Dedifferentiated amniotic fluid mesenchymal stem cell (primary cell): ENCODE results near the gene SELENOM.

Source experiments
- DNase-seq: peaks from one replicate; pipeline ENCODE4 v3.0.0-alpha.2; 2016; ENCODE audit errors: extremely low spot score

SELENOM gene, protein sequence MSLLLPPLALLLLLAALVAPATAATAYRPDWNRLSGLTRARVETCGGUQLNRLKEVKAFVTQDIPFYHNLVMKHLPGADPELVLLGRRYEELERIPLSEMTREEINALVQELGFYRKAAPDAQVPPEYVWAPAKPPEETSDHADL

DNA sequence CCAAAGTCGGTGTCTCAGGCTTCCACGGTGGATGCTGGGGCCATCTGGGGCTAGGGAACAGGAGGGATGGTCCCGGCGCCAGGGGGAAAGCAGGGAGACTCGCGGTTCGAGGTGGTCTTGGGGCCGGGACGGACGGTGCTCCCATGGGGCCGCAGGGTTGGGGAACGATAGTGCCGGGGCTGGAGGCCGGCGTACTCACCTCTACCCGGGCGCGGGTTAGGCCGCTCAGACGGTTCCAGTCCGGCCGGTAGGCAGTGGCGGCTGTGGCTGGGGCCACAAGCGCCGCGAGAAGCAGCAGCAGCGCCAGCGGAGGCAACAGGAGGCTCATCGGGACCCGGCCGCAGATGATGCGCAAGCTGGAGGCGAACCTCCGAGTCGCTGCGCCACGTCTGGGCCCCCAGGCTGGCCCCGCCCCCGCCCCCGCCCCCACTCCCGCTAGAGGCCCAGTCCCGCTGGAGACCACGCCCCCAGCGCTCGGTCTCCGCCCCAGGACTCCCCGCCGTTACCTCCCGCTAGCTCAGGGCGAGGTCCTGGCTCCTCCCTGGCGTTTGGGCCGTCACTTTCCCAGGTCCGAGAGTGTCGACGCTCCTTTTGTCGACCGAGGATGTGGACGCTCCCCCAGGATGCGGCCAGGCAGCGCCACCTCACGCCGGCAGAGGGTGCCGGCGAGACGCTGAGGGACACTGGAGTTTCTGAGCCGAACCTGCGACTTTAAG is at the start of gene SELENOM:
TSS of gene SELENOM (minus strand) at position 391 of the 716 bp plus-strand sequence. CDS start at position 328, 63 bp downstream.
- peak; percentile 98 for DNase-seq

DNA sequence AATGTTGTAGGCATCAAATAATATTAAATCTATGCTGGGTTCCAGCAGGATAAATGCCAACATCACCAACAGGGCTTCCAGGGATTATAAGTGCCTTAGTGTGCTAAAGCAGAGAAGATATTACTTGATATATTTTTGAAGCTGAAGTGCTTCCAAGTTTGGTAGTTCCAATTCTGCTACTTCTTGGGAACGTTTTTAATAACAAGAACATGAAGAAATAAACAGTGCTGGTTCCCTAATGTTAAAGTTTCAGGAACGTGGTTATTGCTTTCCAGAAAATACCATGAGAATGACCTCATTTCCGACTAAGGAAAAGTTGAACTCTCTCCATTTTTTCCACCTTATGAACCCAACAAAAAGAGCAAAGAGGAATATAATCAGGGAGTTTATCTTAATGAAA is 48.1 kb upstream of the SELENOM start:
- no peak for DNase-seq

DNA sequence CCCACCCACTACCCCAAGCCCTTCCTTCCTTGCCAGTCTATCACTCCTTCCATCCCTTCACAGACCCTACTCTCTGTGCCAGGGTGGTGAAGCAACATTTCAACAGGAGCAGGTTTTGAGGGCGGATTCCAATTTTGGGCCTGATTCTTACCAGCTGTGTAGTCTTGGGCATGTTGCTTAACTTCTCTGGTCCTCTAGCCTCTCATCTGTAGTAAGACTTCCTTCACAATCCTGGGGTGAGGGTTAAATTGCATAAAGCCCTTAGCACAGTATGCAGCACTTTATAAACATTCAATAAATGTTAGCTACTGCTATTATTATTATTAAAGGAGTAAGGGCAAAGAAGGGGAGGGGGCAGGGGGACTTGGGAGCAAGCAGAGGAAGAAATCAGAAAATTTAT is 47.6 kb upstream of the SELENOM start:
- no peak for DNase-seq

DNA sequence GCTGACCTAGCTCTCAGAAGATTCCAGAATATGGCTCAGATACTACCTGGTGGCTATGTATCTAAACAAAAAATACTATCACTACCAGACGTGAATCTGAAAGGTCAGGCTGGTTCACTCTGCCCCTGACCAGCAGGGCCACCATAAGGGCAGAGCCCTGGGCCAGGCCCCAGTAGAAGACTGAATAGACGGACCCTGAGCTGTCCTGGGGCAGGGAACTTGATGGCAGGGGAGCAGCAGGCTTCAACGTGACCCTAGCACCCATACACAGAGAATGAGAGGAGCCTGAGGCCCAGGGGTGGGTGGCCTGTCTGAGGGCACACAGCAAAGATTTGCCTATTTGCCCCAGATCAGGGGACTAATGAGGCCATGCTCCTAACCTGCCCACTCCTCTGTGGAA is 46.0 kb upstream of the SELENOM start:
- DNase-seq: no peak

DNA sequence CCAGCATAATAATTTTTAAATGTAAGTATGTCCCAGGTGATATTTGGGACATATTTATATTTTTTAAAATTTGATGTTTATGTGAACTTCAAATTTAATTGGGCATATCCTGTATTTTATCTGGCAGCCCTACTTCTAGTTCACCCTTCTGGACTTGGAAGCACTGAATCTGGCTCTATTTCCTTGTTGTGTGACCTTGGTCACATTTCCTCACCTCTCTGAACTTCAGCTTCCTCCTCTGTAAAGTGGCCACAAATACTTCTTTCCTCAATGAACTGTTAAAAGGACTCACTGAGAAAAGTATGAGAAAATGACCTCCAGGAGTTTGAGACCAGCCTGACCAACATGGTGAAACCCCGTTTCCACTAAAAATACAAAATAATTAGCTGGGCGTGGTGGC is 44.5 kb upstream of the SELENOM start:
- DNase-seq: no peak

DNA sequence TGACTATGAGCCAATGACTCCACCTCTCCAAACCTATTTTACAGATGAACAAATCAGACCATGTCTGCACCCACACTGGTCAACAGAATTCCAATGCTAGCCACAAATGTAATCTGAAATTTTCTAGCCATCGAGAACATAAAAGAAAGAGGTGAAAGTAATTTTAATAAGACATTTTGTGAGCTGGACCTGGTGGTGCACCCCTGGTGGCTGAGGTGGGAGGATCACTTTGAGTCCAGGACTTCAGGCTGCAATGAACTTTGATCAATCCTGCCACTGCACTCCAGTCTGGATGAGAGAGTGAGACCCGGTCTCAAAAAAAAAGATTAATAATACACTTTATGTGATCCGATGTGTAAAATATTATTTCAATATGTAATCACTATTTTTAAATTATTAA is 43.2 kb upstream of the SELENOM start:
- DNase-seq: no peak

DNA sequence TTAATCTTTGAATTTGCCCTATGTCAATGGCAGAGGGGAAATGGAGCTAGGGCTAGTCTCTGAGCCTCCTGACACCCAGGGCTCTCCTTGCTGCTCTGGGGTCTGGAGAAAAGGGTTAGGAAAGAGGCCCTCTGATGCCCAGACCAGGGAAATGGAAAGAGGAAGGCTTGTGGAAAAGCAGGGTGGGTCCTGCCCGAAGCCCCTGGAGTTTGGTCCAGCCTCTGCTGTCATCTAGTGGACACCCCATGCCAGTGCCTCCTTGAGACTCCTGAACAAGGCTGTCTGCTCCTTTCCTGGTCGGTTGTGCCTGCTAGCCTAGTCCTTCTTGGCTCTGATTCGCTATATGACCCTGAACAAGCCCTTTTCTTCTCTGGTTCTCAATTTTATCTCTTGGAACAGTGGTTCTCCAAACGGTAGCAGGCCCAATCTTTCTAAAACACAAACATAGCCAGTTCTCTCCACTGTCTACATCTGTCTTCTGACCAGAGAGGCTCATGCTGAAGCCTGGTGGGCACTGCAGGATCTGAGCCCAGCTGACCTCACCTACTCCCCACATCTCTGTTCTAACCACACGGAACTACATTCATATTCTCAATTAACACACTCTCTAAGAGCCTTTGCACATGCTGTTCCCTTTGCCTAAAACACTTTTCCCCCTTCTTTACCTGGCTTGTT is 41.7 kb upstream of the SELENOM start:
- peak; percentile 77 for DNase-seq

DNA sequence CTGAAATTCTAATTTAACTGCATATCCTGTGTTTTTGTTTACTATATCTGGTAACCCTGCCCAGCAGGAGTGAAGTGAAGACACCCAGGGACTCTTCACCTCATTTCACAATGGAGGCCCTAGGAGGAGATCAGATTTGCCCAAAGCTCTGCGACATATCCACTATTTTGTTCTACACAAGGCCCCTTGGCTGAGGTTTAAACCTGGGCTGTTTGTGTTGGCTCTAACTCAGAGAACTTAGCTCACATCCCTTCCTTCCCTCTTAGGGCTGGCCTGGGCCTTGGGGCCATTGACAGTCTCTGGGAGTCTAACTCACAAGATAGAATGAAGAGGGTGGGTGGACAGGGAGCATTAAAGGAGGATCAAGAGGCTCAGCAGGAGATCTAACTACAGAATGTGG is 41.1 kb upstream of the SELENOM start:
- DNase-seq: no peak

DNA sequence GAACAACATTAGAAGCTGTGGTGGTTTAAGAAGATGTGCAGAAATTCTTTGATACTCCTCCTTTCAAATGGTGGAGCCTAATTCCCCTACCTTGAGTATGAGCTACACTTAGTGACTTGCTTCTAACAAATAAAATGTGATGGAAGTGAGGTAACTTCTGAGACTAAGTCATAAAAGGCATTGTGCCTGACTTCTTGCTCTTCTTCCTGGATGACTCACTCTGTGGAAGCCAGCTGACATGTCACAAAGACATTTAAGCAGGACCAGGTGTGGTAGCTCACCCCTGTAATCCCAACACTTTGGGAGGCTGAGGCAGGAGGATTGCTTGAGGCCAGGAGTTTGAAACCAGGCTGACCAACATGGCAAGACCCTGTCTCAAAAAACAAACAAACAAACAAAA is 36.9 kb upstream of the SELENOM start:
- DNase-seq: no peak

DNA sequence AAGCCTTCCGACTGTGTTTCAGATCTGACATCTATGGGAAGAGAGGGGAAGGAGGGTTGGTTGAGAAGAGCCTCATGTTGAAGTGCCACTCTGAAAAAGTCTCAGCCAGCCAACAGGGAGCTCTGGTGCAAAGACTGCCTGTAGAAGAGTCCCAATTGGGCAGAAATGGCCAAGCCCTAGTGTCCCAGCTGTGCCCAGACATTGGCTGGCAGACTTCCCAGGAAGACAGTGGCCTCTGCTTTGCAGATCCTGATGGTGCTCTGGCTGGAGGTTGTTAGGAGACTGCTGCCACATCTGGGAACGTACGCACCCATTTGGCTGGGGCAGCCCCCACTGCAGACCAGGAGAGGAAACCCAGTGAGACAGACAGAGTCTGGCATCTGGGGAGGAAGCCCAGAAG is 36.2 kb upstream of the SELENOM start:
- DNase-seq: no peak

DNA sequence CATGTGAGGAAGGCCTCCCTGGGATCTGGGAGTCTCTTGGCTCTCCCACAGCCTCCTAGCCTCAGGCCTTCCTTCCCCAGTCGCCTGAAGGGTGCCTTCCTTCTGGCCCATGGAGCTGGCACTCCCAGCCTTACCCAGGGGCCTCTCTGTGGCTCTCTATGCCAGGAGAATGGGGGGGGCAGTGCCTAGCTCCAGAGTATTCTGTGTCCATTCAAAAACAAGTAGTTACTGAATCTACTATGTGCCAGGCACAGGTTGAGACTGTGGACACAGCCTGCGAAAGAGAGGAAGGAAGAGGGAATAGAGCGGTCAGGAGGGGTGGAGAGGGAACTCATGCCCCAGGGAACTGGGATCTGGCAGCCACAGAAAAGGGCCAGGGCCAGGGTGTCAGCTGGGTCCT is 35.7 kb upstream of the SELENOM start:
- no peak for DNase-seq

DNA sequence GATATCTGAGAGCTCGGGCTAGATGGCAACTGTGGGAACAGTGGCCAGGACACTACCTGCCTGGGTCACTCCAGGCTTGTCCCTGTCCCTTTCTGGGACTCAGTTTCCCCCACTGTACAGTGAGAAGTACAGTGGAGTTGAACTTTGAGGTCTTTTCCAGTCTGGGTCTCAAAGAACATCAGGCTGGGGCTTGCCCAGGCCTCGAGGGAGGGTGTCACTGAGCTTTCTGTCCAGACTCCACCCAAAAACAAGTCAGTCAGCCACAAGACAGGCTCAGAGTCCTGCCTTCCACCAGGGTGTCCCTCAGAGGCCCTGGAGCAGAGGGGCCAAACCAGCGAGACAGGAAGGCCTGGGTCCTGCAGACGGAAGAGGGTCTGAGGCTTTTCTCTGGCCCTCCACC is 34.9 kb upstream of the SELENOM start:
- DNase-seq: no peak

DNA sequence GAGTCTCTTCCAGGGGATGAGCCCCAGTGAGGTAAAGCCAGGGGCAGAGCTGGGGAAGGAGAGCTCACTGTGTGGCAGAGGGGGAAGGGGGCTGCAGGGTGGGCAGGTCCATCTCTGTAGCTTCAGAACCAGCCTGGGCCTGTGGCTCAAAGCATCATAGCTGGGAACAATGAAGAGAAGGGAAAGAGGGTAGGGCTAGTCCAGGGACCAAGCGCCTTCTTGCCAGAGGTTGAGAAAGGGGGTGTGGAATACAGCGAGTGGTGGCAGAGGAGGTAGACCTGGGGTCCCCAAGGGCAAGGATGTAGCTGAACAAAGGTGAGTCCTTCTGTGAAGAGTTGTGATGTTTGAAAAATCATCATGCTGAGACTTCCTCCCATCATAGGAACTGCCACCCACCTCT is 34.2 kb upstream of the SELENOM start:
- no peak for DNase-seq

DNA sequence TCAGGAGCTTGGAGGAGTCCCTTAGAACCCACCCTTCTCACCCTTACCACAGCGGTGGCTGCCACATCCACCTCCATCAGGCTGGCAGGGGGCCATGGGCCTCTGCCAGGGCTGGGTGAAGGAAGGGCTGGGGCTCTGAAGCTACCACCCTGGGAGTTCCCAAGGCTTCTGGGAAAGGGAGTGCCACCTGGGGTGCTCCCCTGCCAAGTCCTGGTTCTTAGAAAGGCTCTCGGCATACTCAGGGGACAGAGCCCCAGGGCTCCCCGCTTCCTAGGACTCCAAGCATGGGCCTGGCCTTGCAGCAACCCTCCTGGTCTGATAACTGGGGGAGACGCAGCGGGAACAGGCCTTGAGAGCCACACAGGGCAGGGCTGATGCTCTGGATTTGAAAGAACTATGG is 33.4 kb upstream of the SELENOM start:
- no peak for DNase-seq

DNA sequence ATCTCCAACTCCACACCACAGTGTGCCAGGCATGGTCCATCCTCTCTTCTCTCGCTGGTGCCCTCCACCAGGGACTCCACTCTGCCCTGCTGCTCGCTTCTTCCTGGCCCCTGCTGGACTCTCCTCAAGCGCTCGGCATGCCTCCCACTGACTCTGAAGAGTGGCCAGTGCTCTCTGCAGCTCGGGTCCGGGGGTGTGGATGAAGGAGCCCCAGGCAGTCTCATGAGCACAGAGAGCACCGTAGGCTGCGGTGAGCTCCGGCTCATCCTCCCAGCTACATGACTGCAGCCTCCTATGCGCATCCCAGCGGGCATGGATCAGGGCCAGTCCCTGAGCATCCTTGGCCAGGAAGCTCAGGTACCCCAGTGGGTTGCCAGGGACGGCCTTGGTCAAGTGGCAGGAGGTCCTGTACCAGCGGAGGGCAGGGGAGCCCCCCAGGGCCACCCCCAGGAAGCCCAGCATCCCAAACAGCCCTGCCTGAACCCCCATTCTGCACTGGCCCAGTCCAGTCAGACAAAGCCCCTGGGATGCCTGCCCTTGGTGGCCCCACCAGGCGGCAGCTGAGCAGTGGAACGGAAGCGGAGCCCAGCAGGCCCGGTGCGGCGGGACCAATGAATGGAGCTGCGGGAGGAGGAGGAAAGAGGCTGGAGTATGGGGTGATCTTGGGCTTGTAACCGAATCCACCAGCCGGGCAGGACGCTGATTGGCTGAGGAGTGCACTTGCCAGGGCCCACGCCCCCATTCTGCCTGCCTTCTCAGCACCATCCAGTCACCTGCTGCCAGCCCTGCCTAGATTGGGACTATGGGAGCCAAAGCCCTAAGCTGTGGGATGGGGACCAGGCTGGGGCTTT is 32.7 kb upstream of the SELENOM start, which contains the start of gene PLA2G3:
TSS of gene PLA2G3 (minus strand) at position 643 of the 851 bp plus-strand sequence. CDS start at position 489, 154 bp downstream.
- no peak for DNase-seq

DNA sequence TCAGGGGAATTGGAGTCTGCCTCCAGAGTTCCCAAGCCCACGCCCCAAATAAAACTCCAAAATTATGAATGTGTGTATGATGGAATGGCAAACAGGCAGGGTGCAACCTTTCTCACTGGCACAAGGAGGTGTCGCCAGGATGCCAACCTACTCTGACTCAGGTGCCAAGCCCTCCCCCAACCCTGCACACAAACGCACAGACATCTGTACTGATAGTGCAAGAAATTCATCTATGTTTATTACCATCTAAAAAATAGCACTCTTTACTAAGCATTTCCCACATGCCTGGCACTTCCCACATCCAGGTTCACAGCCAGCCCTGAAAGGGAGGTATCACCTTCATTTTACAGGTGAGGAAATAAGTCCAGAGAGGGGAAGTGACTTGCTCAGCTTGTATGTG is 31.7 kb upstream of the SELENOM start:
- no peak for DNase-seq

DNA sequence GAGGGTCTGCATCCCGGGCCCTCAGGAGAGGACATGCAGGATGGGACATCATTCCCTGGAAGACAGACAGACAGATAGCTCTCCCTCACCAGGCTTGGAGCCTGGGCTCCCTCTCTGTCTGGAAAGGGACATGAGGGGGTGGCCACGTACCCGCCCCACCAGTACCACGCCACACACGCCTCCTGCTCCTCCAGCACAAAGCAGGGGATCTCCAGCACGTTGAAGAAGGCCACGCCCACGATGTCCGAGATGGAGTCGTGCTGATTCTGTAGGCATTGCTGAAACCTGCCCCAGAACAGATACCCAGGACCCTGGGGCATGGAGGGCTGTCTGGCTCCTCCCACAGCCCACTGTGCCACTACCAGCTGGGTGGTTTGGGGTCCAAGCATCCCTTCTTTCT is 30.8 kb upstream of the SELENOM start:
- no peak for DNase-seq

DNA sequence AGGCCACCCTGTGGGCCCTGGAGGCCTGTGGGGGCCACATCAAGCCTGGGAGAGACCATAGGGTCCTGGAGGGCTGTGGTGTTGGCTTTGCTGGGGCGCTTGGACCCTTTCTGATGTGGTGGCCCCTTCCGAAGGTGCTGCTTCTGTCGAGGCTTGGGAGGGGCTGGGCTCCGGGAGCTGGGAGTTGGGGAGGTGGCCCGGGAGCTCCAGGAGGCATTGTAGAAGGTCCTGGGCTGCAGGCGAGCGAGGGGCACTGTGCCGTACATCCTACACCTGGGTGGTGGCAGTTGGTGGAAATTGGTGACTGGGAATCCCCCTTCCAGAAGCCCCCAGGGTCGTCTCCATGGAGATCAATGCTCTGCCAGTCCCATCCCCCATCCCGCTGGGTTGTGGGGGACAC is 30.4 kb upstream of the SELENOM start:
- no peak for DNase-seq

DNA sequence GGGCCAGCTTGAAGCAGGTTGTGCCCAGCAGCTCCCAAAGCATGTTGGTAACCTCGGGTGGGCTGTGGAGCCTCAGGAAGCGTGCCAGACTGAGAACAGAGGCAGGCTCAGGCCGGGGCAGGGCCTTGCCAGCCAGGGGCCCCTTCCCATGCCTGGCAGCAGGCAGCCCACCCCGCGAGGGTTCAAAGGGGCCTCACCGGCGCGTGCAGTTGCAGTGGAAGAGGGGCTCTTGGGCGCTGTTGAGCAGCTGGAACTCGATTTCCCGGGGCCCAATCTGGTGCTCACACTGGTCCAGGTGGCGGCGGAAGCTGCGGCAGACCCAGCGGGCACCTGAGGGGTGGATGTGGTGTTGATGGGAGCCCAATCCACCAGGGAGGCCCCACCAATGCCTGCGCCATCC is 29.3 kb upstream of the SELENOM start:
- DNase-seq: no peak

DNA sequence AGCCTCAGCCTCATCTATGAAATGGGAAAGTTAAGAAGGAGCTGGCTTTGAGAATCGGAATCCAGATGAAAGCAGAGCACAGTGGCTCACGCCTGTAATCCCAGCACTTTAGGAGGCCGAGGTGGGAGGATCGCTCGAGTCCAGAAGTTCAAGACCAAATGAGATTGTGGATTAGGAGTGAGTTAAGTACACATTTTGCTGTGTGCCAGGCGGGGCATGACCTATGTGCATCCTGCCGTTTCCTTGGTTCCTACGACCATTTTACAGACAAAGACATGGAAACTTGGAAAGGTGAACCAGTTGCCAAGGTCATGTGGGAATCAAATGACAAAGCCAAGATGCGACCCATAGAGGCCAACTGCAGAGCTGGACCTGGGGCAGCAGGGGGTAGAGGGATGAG is 28.8 kb upstream of the SELENOM start:
- no peak for DNase-seq

DNA sequence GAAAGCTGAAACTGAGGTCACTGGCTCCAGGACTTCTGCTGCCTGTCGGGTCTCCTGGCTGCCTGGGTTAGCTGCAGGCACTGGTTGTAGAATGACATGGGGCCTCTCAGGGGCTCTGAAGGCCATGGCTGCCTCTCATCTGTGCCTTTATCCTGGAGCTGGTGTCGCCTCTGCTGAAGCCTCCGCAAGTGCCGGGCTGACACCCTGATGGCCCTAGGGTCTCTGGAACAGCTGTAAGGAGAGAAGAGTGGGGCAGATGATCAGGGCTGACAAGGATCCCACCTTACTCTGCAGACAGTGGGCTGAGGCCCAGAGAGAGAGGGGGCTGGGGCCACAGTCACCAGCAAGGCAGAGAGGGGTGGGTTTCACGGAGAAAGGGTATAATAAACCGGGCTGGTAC is 28.3 kb upstream of the SELENOM start:
- no peak for DNase-seq

DNA sequence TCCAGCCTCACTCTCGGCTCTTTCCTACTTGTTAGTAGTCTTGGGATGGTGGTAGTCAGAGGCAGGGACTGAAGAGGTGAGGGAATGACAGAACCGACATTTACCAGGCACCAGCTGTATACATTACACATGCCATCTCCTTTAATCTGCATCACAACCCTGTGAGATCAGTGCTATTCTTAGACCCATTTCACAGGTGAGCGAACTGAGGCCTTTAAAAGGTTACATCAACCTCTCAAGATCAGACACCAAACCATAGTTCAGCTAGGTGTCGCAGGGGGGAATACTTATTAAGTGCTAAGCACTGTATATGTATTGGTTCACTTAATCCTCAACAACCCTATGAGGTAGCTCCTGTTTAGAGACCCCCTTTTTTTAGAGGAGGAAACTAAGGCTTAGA is 27.3 kb upstream of the SELENOM start:
- no peak for DNase-seq
